Measurements from ENCODE around the gene ZNF32. TPM values are rescaled to one million over a fixed set of nuclear protein-coding genes. Genes with fewer than 3 reads are reported as not detected.

The ZNF32 gene, protein sequence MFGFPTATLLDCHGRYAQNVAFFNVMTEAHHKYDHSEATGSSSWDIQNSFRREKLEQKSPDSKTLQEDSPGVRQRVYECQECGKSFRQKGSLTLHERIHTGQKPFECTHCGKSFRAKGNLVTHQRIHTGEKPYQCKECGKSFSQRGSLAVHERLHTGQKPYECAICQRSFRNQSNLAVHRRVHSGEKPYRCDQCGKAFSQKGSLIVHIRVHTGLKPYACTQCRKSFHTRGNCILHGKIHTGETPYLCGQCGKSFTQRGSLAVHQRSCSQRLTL
- total RNA-seq (10 to 100 TPM; 32.8 to 61.7 (median 42.4) TPM), polyA plus RNA-seq (10 to 100 TPM; 39.4 to 78.2 TPM)
- long read RNA-seq, donor 1, transcript ZNF32-201 (3 exons, 1,137 nt) = major isoform, 27 of 43 reads
- long read RNA-seq, donor 1, partial matches to known transcripts = 1 of 43 reads
- long read RNA-seq, donor 1, other reads (novel, unspliced or antisense) = 12 of 43 reads
- long read RNA-seq, donor 2, transcript ZNF32-202 (3 exons, 1,201 nt) = minor isoform, 10 of 81 reads
- long read RNA-seq, donor 2, transcript ZNF32-201 (3 exons, 1,137 nt) = major isoform, 49 of 81 reads
- long read RNA-seq, donor 2, partial matches to known transcripts = 3 of 81 reads
- long read RNA-seq, donor 2, other reads (novel, unspliced or antisense) = 19 of 81 reads
- long read RNA-seq, donor 3, transcript ZNF32-201 (3 exons, 1,137 nt) = major isoform, 23 of 32 reads
- long read RNA-seq, donor 3, partial matches to known transcripts = 1 of 32 reads
- long read RNA-seq, donor 3, other reads (novel, unspliced or antisense) = 7 of 32 reads

DNA sequence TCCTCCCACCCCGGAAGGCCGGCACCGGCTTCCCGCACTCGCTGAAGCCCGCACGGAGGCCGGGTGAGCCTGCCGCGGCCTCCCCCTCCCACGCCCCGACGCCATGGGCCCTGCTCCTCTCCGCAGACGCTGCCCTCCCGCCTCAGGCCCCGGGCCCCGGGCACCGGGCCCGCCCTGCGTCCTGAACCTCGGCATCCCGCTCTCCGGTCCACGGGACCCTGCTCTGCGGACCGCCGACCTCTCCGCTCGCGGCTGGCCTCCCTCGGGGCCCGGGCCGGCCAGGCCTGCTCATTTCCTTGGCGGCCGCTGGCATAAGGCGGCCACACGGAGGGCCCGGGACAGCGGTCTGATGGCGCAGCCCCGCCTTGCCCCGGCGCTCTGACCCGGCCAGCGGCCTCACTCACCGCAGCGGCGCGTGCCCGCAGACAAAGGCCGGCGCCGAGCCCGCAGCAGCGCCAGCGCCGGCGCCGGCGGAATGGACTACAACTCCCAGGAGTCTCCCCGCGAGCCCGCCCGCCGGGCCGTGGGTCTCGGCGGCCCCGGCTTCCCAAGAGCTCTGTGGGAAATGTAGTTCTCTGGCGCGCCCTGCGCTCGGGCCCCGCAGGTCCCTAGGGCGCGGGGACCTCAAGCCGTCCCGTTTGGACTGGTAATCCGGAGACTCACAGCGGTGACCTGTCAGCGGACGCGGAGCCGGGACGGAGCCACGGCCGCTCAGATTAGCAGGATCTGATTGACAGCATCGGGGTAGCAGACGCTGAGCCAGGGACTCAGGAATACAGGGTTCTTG, at the start of gene ZNF32:
ZNF32 (minus strand) TSS at position 484 of the 787 bp plus-strand sequence. CDS start 2,748 bp downstream, outside the sequence.
- intact Hi-C loops (cut with DNase I) = no loop called here
- peak; percentile 87 to 93 (median 88) for DNase-seq
- peak; percentile 95 to 99 (median 98) for ATAC-seq
- Histone ChIP-seq H3K9me3 (peaks cover 7 to 41% (median 29%) of the 10 kb centered on the region in 12 donors), H3K27me3 (no peaks in the 10 kb centered on the region), H3K27ac (peak within 1 kb of the TSS; percentile 0 to 92 (median 84)), H3K4me1 (peaks cover 0 to 17% (median 8%) of the 10 kb centered on the region in 12 donors), H3K4me3 (peak within 1 kb of the TSS; percentile 59 to 100 (median 84)), H3K36me3 (peaks cover 6 to 32% (median 25%) of the 10 kb centered on the region in 9 donors)
- TF ChIP-seq POLR2A (IDR thresholded peaks at IDR 0.05) = peak in 1 of 2 donors; percentile 59
- TF ChIP-seq, protein P1, sequence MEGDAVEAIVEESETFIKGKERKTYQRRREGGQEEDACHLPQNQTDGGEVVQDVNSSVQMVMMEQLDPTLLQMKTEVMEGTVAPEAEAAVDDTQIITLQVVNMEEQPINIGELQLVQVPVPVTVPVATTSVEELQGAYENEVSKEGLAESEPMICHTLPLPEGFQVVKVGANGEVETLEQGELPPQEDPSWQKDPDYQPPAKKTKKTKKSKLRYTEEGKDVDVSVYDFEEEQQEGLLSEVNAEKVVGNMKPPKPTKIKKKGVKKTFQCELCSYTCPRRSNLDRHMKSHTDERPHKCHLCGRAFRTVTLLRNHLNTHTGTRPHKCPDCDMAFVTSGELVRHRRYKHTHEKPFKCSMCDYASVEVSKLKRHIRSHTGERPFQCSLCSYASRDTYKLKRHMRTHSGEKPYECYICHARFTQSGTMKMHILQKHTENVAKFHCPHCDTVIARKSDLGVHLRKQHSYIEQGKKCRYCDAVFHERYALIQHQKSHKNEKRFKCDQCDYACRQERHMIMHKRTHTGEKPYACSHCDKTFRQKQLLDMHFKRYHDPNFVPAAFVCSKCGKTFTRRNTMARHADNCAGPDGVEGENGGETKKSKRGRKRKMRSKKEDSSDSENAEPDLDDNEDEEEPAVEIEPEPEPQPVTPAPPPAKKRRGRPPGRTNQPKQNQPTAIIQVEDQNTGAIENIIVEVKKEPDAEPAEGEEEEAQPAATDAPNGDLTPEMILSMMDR (IDR thresholded peaks at IDR 0.05) = no peak
- 0 to 2% (median 0%) methylated on average over 34 to 90 of the region's 90 CpGs for WGBS, 4 donors

DNA sequence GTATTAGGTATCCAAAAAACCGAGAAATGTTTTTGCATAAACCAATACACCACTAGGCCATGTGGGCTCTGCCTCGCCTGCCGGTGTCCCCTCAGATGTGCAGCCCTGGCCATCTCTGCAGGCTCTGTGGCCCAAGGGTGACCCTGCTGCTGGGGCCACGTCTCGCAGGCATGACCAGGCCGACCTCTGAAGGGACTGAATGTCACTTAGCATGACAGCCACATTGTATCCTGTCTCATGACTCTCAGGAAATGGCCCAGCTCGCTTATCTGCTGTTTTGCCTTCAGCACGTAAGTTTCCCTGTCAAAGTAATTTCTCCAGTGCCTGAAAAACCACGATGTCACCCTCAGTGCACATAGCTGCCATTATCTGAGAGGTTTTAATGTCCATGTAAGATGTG, 49.5 kb upstream of the ZNF32 start:
- H3K27ac ChIP-seq = peak overlapping the region in 5 of 12 donors; percentile 9 to 75 (median 41)
- intact Hi-C loops (cut with DNase I) = loop anchor here in 8 of 10 donors (5.0 to 10.0 kb wide), 9 partner anchors 87 to 347 kb away; no protein-coding TSS in a partner anchor

DNA sequence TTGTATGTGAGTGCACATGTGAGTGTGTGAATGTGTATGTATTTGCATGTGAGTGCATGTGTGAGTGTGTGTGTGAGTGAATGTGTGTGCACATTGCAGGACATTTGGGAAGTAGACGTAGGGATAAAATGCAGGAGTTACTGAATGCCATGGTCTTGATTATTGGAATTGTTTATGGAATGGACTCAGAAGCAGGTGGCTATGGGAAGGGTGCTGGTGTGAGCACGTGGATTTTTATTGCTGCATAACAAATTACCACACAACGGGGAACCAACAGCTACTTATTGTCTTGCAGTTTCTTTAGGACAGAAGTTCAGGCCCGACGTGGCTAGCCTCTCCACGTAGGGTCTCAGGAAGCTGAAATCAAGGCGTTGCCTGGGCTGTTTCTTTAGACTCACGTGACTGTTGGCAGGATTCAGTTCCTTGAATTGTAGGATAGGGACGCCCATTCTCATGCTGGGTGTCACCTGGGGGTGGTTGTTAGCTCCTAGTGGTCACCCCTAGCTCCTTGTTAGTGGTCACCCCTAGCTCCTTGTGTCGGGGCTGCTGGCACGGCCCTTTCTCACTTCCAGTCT, 48.3 kb upstream of the ZNF32 start:
- WGBS, 4 donors = 63 to 92% (median 75%) methylated on average over 11 of the region's 11 CpGs
- DNase-seq = peak in 2 of 5 donors; percentile 39 to 53
- H3K4me1 ChIP-seq = peaks cover 0 to 49% (median 20%) of the 10 kb centered on the region in 12 donors
- no peaks in the 10 kb centered on the region for H3K36me3 ChIP-seq
- H3K27me3 ChIP-seq = no peaks in the 10 kb centered on the region
- H3K4me3 ChIP-seq = no peak overlapping the region
- TF ChIP-seq, protein P1 (IDR thresholded peaks at IDR 0.05) = no peak
- no peak for TF ChIP-seq POLR2A (IDR thresholded peaks at IDR 0.05)
- H3K27ac ChIP-seq = peak overlapping the region in 7 of 12 donors; percentile 26 to 75 (median 59)
- peak; percentile 7 to 59 (median 26) for ATAC-seq
- intact Hi-C loops (cut with DNase I) = loop anchor here in 8 of 10 donors (5.0 to 10.0 kb wide), 9 partner anchors 88 to 348 kb away; no protein-coding TSS in a partner anchor
- H3K9me3 ChIP-seq = no peaks in the 10 kb centered on the region

More for the DNA sequence above, 49.5 kb upstream of the ZNF32 start:
- H3K4me1 ChIP-seq = peaks cover 0 to 52% (median 20%) of the 10 kb centered on the region in 12 donors
- 37 to 47% (median 39%) methylated on average over 8 to 9 of the region's 9 CpGs for WGBS, 4 donors
- H3K4me3 ChIP-seq = no peak overlapping the region
- DNase-seq (peak in 1 of 5 donors; percentile 45), ATAC-seq (peak in 3 of 4 donors; percentile 36 to 76 (median 49))
- no peaks in the 10 kb centered on the region for H3K36me3 ChIP-seq
- H3K9me3 ChIP-seq = no peaks in the 10 kb centered on the region
- no peak for TF ChIP-seq POLR2A (IDR thresholded peaks at IDR 0.05)
- TF ChIP-seq, protein P1 (IDR thresholded peaks at IDR 0.05) = no peak
- no peaks in the 10 kb centered on the region for H3K27me3 ChIP-seq
